GM23248 (cell line): ENCODE data around the gene HMCN1.

ENCODE experiments used
- EZH2 ChIP-seq: fragments of 200-600 bp; sonication (generic); IDR thresholded peaks from 2 replicates; pipeline ENCODE4 v1.6.1; 2018; ENCODE audit warnings: antibody characterized with exemption, mild to moderate bottlenecking; ENCODE audit not compliant: insufficient read depth, poor library complexity, severe bottlenecking
- EZH2phosphoT487 ChIP-seq: fragments of 200-600 bp; sonication (generic); IDR thresholded peaks from 2 replicates; pipeline ENCODE4 v1.6.1; 2018; ENCODE audit warnings: antibody characterized with exemption, moderate library complexity, mild to moderate bottlenecking, low read depth; ENCODE audit not compliant: insufficient read depth

DNA sequence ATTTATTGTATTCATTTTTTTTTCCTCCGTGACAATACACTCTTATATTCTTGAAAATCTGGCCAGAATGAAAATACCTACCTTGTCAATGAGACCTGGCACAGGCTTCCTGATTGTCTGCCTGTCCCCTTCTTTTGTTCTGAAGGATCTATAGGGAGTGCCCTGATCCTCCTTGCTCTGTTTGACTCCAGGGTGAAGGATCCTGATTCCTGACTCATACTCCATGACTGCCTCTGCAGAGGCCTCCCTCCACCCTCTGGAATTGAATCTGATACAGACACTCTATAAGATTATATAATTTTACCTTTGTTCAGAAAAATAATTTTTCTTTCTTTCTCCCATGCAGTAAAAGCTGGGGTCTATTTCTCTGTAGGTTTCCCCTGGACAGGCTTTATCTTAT lies 116.2 kb downstream of the HMCN1 start:
- TF ChIP-seq EZH2phosphoT487 (no peak), EZH2 (no peak)
